HG03108 (cell line): ENCODE results near the gene RBAK.
"Not testable (repeated sequence)": the region's sequence is repeated elsewhere in the genome, so short reads cannot be mapped to it uniquely, and the experiment has no call there.

Experiments
- ATAC-seq: cut with Tn5 transposase; IDR thresholded peaks from one replicate; pipeline ENCODE4 v1.9.1; 2021; ENCODE audit warnings: moderate library complexity; ENCODE audit not compliant: unreplicated experiment

Gene RBAK

DNA sequence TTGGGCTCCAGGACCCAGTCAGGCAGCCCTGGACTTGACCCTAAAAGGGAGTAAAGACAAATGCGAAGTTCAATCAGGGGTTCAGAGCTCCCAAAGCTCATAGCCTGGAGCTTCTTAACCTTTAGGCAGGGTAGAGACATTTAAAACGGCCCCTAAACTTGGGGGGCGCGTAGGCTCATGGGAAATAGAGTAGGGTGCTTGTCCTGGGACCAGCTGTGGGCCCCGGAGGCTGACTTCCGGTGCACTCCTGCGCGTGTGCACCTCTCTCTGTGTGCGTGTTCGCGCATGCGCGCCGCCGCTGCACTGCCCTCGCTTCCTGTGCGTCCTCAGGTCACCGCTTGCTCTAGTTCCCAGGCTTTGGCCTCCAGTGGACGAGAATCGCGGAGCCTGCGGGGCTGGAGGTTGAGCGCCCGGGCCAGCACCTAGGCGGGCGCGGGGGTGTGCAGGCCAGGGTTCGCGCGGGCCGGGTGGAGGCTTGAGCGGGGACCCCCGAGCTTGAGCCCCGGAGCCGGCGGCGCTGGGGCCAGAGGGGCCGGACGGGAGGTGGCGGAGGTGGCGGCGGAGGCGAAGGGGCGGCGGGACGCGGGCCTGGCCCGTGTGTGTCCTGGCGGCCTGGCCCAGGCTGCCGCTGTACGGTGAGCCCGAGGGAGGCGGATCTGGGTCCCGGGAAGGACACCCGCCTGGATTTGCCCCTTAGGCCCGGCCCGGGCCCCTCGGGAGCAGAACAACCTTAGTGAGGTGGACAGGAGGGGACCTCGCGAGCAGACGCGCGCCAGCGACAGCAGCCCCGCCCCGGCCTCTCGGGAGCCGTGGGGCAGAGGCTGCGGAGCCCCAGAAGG, at the start of gene RBAK:
Gene RBAK (plus strand): TSS at position 303 of the 839 bp plus-strand sequence. CDS start 2,217 bp downstream, outside the sequence.
- ATAC-seq = peak; percentile 98

DNA sequence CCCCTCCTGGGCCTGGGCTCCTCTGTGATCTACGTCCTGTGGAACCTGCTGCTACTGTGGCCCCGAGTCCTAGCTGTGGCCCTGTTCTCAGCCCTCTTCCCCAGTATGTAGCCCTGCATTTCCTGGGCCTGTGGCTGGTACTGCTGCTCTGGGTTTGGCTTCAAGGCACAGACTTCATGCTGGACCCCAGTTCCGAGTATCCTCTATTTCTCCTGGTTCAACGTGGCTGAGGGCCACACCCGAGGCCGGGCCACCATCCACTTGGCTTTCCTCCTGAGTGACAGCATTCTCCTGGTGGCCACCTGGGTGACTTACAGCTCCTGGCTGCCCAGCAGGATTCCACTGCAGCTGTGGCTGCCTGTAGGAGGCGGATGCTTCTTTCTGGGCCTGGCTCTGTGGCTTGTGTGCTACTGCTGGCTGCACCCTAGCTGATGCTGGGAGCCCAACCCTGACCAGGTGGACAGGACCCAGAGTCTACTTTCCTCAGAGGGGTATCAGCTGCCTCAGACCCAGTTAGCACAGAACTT, 48.9 kb upstream of the RBAK start:
- no peak for ATAC-seq

DNA sequence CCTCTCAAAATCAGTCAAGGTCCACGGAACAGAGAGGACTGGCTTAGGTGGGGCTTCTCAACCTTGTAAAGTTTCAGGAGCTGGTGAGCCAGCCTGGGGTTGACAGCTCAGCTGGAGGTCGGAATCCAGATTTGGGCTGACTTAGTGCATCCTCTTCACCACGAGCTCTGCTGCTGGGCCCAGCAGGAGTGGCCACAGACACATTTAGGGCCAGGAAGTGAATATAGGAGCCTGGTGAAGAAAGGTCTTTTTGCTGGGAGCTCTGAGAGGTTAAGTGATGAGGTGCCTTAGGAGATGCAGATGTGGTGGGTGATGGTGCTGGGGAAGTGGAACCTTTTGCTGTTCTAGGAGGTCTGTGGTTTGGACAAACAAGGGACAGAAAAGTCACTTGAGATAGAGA, 47.4 kb upstream of the RBAK start:
- no peak for ATAC-seq

DNA sequence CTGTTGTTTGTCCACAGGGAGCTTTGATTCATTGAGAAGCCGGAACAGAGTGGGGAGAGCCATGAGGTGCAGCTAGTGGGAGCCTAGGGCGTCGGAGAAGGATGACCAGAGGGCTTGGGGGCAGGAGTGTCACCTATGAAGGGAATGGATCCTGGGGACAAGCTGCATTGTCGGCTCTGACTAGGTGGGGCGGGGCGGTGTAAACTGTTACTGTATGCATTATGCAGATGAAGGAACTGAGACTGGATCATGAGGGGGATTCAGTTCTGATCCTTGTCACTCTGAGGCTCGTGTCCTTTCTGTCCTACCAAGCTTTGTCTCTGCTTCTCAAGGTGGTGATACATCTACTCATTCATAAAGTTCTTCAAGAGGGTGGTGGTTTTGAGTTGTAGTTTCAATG, 46.8 kb upstream of the RBAK start:
- ATAC-seq = no peak

DNA sequence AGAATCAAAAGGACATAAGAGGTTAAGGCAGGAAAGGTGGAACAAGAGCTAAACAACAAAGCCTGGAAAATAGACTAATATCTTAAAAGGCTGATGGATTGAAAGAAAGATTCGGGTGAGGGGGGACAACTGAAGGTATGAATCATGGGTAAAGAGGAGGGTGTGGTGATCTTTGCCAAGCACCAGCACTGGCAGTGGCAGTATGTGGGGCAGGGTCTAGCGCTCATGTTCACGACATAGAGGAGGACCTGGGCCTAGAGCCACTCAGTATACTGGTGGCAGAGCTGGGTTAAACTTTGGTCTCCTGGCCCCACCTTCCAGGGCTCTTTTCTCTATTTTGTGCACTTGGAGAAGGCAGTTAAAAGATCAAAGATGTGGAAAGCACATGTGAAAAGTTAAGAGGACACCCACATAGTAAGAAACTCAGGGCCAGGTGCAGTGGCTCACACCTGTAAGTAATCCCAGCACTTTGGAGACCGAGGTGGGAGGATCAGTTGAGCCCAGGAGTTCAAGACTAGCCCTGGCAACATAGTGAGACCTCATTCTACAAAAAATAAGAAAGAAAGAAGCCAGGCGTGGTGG, 46.2 kb upstream of the RBAK start:
- no peak for ATAC-seq

DNA sequence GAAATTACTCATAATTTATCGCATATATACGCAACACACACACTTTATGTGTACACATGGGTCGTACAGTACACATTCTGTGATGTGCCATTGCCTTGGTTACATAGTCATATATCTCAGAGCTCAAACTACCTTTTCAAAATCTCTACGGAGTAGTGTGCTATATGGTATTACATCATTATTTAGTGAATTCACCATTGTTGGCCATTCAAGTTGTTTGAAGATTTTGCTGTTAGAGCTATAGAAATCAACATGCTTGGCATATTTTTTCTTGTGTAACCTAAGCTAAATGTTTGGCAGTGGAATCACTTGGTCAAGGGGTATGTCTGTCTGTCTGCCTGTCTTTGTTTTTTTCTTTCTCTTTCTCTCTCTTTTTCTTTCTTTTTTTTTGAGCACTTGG, 44.7 kb upstream of the RBAK start:
- no peak for ATAC-seq

DNA sequence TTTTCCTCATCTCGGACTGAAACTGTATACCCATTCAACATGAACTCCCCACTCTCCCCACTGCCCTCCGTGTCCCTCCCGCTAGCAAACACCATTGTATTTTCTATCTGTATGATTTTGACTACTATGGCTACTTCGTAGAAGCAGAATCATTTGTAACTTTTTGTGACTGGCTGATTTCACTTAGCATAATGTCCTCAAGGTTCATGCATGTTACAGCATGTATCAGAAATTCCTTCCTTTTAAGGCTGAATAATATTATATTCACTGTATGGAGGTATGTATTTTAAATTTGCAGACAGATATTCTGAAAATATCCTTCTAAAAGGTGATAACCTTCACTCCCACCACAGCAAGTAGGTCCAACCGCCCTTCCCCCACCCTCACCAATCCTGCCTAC, 43.7 kb upstream of the RBAK start:
- no peak for ATAC-seq

DNA sequence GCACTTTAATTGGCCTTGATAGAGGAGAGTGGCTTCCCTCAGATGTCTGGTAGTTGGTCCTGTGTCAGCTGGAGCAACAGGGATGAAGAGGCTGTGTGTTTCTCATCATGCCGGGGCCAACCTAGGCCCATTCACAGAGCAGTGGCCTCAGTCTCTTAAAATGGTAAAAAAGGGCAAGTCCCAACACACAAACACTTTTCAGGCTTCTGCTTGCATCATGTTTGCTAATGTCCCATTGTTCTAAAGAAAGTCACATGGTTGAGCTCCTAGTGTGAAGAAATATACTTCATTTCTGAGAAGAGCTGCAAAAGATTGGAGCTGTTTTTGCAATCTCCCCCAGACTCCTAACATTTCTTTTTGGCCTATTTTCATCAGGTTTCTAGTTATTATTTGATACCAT, 40.6 kb upstream of the RBAK start:
- no peak for ATAC-seq

DNA sequence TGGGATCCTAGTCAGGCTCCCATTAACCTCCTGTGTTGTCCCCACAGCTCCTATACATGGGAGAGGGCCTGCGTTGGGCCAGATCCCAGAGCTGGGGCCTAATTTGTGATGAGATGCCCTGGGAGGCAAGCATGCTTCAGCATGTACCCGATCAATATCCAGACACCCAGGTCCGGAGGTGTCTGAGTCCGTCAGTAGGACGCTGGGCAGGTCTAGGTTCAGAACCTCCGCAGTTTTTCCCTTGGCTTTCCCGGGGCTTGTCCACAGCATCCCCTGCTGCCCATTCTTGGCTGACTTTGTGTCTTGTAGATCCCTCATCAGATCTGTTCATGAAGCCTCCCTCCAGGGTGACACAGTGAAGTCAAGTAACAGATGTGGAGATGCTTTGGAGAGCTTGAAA, 32.7 kb upstream of the RBAK start:
- no peak for ATAC-seq

DNA sequence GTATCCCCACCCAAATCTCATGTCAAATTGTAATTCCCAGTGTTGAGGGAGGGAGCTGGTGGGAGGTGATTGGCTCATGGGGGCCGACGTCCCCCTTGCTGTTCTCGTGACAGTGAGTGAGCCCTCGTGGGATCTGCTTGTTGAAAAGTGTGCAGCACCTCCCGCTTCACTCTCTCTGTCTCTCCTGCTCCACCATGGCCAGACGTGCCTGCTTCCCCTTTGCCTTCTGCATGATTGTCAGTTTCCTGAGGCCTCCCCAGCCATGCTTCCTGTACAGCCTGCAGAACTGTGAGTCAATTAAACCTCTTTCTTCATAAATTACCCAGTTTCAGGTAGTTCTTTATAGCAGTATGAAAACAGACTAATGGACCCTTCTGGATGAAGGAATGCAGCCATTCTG, 29.7 kb upstream of the RBAK start:
- not testable (repeated sequence) for ATAC-seq

DNA sequence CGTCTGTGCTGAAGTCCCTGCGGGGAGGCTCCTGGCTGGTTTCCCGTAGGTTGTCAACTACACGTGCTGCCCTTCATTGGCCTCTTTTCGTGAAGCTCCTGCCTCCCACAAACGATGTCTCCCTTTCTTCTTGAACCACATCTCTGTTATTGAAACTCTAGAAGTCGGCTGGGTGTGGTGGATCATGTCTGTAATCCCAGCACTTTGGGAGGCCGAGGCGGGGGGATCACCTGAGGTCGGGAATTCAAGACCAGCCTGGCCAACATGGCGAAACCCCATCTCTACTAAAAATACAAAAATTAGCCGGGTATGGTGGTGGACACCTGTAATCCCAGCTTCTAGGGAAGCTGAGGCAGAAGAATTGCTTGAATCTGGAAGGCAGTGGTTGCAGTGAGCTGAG, 28.0 kb upstream of the RBAK start:
- not testable (repeated sequence) for ATAC-seq

DNA sequence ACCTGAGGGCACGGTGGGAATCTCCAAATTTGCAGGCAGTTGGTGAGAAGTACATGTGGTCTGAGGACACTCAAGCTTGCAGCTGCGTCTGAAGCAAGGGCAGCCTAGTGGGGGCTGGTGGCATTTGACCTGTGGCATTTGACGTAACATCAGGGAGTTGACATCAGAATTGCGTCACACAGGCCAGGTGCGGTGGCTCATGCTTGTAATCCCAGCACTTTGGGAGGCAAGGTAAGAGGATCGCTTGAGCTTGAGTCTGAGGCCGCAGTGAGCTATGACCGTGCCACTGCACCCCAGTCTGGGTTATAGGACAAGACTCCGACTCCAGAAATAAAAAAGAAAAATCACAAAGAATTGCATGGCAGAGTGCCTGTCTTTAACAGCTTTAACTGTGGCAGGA, 25.6 kb upstream of the RBAK start:
- ATAC-seq = no peak

DNA sequence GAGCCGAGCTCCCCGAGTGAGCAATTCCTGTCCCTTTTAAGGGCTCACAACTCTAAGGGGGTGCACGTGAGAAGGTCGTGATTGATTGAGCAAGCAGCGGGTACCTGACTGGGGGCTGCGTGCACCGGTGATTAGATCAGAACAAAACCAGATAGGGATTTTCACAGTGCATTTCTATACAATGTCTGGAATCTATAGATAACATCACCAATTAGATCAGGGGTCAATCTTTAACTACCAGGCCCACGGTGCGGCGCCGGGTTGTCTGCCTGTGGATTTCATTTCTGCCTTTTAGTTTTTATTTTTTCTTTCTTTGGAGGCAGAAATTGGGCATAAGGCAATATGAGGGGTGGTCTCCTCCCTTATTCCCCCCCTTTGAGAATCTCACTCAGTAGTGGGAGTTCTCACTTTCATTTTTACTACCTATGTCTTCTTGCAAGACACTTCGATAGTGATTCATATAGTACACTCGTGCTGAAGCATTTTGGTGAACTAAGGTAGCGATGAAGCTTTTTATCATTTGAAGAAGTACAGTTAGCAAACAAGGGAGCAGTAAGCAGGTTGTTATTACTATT, 24.6 kb upstream of the RBAK start:
- ATAC-seq = not testable (repeated sequence)

DNA sequence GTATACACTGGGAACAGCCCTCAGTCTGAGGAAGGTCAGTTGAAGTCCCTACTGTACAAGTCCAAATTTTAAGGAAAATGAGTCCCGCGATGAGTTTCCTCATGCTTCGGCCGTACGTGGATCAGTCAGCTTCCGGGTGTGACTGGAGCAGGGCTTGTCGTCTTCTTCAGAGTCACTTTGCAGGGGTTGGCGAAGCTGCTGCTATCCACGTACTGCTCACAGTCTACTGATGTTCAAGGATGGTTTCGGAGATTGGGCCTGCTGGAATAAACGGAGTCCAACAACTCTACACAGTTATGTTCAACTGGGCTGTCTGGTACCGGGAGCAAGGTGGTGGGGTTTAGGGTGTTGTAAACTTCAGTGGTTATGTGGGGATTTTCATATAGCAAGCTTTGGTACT, 22.0 kb upstream of the RBAK start:
- ATAC-seq = not testable (repeated sequence)

DNA sequence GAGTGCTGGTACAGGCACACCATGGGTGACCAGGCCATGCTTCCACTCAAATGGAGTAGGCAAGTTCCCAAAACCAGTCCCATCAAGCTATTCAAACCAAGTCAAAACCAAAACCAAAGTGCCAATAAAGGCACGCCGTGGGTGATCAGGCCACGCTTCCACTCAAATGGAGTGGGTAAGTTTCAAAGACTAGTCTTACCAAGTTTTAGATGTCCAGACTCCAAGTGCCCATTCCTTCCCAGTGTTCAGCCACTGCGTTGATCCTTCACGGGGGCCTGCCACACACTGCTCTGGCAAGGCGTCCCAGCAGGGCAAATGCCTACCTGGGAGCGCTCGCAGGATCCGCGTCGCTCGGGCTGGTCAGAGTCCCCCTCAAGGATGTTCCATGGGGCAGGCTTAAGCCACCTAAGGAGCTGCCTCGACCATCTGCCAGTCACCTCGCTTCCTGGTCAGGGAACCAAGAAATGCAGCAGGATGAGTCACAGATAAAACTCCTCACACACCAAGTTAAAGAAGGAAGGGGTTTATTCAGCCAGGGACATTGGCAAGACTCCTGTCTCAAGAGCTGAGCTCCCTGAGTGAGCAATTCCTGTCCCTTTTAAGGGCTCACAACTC, 17.8 kb upstream of the RBAK start:
- not testable (repeated sequence) for ATAC-seq

DNA sequence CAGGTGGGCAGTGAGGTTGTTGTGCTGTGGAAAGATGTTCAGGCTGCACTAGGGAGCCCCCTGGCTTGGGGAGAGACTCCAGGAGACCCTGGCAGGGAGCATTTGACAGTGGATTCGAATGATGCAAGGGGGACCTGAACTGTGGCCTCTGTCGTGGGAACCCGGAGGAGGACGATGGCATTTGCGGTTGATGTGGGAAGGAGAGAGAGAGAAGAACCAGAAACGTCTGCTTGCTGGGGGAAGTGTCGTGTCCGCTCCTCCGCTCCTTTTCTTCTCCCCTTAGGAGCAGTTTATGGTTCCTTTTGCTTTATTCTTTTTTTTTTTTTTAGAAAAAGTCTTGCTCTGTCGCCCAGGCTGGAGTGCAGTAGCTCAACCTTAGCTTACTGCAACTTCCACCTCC, 12.5 kb upstream of the RBAK start:
- not testable (repeated sequence) for ATAC-seq

DNA sequence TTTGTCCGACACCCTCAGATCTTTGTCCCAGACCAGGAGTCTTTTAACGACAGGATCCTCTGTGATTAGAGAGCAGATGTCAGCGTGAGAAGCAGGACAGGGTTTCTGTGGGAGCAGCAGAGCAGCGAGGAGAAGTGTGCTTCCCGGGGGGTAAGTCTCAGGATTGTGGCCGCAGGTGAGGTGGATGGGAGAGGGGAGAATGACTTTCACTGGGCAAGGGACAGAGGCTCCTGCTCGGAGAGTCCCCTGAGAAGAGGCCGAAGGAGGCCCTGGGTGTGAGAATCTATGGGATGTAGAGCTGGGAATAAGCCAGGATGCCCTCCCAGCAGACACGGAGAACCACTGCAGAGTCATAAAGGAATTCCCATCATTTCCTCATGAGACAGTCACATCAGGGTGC, 10.4 kb upstream of the RBAK start:
- ATAC-seq = no peak

DNA sequence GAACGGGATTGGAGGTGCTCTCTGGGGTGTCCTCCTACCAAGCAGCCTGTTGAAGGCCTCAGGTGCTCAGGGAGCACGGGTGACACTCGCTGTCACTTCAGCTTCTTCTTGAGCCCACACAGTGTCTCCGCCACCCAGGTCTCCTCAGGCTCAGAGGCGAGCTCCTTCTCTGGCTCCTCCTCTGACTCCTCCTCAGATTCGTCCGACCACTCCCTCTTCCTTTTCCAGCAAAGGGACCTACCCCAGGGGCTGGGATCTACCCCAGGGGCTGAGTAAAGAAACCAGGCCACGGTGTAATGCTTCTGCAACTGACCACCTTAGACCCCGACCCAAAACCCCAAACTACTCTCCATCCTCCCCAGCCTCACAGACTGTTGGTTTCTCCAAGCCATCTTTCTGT, 9.2 kb upstream of the RBAK start:
- no peak for ATAC-seq

DNA sequence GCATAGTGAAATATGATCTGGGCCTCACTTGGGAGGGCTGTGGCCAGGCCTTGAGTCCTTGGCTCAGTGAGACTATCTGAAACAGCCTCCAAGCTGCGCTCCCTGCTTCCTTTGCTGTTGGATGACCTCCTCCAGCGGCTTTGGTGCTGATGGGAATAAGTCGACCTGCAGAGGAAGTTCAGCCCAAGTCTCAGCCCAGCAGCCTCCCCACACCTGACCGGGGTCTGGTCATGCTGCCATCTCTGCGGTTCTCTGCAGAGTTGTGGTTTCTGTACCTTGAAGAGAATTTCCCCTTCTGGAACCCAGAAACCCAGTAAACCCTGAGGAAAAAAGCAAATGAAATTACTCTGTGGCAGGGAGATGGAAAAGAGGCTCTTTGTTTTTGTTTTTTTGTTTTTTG, 4.6 kb upstream of the RBAK start:
- no peak for ATAC-seq

DNA sequence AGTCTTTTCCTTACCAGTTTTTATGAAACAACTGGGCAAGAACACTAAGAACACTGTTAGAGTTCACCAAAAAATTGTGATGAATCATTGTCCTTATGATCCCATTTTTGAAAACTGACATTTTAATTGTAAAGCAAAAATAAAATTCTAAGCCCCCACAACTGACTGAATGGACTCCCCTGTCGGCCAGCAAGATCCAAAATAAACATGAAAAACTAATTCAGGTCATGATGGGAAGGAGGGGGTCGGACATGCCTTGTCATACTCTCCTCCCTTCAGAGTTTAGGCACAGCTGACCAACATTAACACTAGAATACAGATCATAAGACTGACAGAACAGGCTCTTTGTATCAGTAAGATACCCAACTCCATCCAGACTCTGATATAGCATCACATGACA, 2.0 kb upstream of the RBAK start:
- ATAC-seq = no peak

DNA sequence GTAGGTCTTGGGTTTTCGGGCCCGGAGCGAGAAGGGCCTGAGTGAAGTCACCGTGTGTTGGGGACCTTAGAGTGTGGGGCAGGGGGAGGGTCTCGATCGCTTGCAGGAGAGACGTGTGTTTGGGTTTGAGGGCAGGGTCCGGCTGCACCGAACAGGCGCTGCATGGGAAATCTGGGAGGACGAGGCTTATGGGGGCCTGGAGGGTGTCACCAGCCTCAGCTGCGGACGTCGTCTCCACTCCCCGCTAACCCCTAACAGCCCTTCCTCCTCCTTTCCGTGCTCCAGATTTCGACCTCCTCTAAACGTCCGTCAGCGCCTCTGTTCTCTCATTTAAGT, 705 bp downstream of the RBAK start:
- ATAC-seq = not testable (repeated sequence)

DNA sequence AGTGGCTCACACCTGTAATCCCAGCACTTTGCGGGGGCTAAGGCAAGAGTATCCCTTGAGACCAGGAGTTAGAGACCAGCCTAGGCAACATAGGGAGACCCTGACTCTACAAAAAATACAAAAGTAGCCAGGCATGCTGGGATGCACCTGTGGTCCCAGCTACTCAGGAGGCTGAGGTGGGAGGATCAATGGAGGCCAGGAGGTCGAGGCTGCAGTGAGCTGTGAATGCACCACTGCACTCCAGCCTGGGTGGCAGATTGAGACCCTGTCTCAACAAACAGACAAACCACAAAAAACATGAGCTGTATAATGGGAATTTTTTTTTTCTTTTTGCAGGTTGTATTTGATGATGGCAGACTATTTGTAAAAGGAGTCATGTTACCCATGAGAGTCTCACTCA, 1.5 kb downstream of the RBAK start:
- not testable (repeated sequence) for ATAC-seq
